GM19452 (cell line): ENCODE measurements around the gene ATAT1.
"Not testable (repeated sequence)": the region's sequence is repeated elsewhere in the genome, so short reads cannot be mapped to it uniquely, and the experiment has no call there.

Experiments used
- ATAC-seq: cut with Tn5 transposase; IDR thresholded peaks from one replicate; pipeline ENCODE4 v1.9.1; 2021; ENCODE audit not compliant: unreplicated experiment

ATAT1 gene

DNA sequence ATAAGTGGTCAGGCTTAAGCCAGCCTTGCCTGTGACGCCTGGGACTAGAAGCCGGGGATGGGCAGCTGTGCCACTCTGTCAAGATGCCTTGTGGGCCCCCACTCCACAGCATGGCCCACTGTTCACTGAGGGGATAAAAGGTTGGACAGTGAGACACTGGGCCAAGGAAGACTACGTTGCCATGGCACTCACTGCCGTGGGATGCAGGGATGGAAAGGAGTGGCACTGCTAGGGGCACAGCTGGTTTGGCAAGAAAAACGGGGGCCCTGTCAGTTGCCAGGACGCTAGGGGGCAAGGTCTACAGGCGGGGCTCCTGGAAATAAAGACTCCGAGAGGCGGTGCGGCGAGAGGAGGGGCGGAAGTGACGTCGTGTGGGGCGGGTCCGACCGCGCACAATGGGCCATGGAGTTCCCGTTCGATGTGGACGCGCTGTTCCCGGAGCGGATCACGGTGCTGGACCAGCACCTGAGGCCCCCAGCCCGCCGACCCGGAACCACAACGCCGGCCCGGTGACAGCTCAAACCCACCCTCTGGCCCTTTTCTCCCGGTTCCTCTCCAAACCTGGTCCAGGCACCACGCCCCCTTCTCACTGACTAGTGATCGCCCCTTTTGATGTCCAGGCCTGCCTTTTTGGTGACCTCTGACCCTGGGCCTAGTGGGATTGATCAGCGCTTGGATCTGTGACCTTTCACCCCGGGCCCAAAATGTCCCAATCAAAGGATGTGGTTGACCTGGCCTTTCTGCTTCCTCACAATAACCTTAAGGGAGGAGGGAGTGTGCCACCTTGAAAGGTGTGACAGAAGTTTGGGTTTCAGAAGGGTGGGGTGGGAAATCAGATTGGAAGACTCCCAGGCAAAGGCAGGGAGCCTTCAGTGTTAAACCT, at the start of gene ATAT1:
TSS of gene ATAT1 (plus strand) at position 391 of the 883 bp plus-strand sequence.
- ATAC-seq = peak; percentile 80

GRCh38 chr6:30578051-30578450, 48.6 kb upstream of the ATAT1 start:
- ATAC-seq = no peak

- no peak for ATAC-seq
Measured at GRCh38 chr6:30583921-30584320, 42.8 kb upstream of the ATAT1 start.

DNA sequence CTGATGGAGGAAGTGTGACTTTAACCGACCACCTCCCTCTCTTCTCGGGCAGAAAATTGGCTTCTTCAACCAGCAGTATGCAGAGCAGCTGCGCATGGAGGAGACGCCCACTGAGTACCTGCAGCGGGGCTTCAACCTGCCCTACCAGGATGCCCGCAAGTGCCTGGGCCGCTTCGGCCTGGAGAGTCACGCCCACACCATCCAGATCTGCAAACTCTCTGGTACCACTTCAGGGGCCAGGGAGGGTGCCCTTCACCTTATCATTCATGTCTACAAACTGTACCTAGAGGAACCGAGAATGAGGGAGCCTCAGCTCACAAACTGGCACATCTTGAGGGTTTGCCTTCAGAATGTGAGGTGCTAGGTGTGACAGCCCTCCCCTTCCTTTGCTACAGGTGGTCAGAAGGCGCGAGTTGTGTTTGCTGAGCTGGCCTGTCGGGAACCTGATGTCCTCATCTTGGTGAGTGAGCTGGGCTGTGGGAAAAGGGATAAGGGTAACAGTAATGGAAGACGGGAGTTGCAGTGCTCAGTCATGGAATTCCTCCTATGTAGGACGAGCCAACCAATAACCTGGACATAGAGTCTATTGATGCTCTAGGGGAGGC, 36.8 kb upstream of the ATAT1 start:
- ATAC-seq = no peak

DNA sequence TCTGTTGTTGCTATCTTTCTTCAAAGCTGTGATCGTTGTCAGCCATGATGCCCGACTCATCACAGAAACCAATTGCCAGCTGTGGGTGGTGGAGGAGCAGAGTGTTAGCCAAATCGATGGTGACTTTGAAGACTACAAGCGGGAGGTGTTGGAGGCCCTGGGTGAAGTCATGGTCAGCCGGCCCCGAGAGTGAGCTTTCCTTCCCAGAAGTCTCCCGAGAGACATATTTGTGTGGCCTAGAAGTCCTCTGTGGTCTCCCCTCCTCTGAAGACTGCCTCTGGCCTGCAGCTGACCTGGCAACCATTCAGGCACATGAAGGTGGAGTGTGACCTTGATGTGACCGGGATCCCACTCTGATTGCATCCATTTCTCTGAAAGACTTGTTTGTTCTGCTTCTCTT, 36.2 kb upstream of the ATAT1 start:
- no peak for ATAC-seq

GRCh38 chr6:30591008-30591407, 35.7 kb upstream of the ATAT1 start:
- ATAC-seq = no peak

DNA sequence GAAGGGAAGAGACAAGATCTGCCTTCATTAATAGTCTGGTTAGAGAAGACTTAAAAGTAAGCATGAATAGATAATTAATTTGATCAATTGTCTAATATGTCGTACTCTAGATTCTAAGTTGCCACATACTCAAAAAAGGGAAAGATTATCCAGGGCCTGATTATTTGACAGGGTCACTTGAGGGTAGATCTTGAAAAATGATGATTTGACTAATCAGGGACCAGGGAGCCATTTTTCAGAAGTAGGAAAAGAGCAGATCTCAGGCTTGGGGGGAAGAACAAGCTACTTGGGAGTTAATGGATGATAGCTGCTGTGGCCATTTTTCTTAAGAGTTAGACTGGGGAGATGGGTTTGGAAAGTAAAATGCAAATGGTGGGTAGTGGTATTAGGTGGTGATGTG, 34.4 kb upstream of the ATAT1 start:
- ATAC-seq = no peak

DNA sequence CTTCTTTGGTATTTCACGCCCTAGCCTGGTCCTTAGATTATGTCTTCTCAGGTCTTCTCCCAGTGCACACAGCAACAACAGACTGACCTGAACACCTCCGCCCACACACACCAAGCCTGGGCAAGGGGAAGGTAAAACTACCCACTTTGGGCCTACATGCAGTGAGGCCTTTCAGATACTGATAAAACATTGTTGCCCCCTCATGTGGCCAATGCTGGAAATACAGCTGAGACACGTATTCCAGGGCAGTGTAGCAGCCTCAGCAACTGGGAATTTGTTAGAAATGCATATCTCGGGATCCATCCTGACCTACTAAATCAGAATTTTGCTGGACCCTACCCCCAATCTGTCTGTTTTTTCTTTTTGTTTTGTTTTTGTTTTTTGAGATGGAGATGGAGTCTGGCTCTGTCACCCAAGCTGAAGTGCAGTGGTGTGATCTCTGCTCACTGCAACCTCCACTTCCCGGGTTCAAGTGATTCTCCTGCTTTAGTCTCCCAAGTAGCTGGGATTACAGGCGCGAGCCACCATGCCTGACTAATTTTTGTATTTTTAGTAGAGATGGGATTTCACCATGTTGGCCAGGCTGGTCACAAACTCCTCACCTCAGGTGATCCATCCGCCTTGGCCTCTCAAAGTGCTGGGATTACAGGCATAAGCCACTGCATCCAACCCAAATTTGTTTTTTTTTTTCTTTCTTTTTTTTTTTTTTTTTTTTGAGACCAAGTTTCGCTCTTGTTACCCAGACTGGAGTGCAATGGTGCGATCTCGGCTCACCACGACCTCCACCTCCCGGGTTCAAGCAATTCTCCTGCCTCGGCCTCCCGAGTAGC, 29.1 kb upstream of the ATAT1 start:
- ATAC-seq = not testable (repeated sequence)

DNA sequence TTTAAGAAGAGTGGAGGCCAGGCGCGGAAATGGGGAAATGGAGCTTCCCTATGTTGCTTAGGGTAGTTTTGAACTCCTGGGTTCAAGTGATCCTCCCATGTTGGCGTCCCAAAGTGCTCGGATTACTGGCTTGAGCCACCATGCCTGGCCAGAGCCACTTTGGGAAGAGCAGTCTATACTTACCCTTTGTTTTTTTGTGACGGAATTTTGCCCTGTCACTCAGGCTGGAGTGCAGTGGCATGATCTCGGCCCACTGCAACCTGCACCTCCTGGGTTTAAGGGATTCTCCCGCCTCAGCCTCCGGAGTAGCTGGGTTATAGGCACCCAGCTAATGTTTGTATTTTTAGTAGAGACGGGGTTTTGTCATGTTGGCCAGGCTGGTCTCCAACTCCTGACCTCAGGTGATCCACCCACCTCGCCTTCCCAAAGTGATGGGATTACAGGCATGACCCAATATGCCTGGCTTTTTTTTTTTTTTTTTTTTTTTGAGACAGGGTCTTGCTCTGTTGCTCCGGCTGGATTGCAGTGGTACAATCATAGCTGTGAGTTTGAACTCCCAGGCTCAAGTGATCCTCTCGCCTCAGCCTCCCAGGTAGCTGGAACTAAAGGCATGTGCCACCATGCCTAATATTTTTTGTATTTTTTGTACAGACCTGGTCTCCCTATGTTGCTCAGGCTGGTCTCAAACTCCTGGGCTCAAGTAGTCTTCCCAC, 27.6 kb upstream of the ATAT1 start:
- no peak for ATAC-seq

DNA sequence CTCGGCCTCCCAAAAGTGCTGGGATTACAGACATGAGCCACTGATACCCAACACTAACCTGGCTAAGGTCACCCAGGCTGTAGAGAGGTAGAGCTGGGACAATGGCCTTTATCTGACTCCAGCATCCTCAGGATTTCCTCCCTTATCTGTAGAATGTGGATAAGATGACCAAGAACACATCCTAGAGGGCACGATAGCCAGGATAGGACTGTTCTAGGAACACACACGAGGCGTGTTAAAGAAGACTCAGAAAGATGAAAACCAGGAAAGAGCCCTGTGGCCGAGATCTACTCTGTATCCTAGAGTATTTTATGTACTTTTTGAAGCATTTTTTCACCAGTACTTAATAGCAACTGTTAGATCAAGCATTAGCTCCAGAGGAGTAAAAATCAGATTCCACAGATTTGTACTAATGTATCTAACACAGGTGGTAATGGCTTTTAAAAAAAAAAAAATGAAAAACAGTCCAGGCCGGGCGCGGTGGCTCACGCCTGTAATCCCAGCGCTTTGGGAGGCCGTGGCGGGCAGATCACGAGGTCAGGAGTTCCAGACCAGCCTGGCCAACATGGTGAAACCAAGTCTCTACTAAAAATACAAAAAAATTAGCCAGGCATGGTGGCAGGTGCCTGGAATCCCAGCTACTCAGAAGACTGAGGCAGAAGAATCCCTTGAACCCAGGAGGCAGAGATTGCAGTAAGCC, 26.9 kb upstream of the ATAT1 start:
- ATAC-seq = no peak

GRCh38 chr6:30600451-30600961, 26.2 kb upstream of the ATAT1 start:
- ATAC-seq = no peak

DNA sequence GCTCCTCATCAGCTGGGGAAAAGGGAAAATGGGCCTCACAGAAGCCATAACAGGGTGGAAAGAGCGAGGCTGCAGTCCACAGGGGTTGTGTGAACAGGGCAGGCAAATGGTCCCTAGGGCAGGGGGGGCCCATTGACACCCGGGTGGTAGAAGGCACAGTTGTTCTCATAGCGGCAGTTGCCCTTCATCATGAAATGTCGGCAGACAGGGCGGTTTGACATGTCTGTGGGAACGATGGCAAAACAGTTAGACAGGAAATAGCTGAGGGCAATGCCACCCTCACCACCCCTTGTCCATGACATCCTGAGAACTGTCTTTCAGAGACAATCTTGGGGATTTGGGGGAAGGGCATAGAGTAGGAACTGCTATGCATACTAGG, 25.2 kb upstream of the ATAT1 start:
- no peak for ATAC-seq

- ATAC-seq = no peak
Measured at GRCh38 chr6:30601815-30602641, 24.6 kb upstream of the ATAT1 start.

DNA sequence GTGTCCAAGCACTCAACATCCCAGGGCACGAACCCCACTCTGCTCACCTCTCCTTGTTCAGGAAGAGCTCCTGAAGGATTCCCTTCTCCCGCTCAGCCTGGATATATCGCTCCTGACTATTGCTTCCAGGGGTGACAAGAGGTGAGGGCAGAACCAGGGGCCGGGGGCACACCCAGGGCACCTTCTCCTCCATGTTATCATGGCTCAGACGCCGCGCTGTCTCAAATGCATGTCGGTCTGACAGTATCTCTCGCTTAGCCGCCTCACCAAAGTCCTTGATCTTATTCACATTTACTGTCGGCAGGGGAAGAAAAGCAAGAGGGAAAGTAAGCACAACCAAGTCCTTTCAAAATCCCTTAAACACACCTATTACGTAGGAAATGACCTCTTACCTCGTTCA, 22.7 kb upstream of the ATAT1 start:
- ATAC-seq = no peak

- no peak for ATAC-seq
Measured at GRCh38 chr6:30610065-30610464, 16.6 kb upstream of the ATAT1 start.

DNA sequence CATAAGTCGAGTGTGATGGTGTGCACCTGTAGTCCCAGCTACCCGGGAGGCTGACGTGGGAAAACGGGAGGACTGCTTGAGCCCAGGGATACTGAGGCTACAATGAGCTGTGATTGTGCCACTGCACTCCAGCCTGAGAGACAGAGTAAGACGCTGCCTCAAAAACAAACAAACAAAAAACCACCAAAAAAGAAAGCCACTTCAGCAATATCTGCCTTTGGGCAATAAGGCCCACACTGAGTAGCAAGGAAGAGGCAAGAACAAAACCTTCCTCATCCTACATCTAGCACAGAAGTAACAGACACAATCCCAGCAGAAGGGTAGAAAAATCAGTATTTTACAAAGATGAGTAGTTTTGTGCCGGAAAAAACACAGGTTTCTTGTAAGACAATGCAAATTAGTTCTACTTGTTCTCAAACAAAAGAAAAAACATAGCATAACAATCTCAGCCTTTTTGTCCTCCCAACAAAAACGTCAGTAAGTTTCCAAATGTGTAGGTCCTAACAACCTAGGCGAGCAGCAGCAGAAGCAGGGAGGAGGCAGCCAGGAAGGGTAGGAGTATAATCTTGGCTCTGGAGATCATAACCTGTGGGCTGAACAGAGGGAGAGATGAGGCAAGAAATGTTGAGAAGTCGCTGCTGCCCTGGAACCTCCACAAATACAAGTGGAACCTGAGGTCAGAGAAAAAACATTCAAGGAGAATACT, 15.4 kb upstream of the ATAT1 start:
- no peak for ATAC-seq

DNA sequence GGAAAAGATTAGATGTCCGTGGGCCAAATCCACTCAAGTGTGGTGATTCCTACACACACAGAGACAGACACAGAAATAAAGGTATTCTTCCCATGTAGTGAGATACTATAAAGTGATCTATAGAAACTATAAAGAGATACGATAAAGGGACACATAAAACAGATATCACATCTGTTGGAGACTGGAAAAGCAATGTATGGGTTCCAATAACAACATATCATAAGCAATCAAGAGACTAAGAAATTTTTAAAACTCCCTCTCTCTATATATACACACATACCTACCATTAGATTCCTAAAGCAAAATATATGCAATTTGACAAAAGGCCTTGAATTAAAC, 14.8 kb upstream of the ATAT1 start:
- ATAC-seq = no peak

- ATAC-seq = no peak
Measured at GRCh38 chr6:30612213-30612612, 14.5 kb upstream of the ATAT1 start.

DNA sequence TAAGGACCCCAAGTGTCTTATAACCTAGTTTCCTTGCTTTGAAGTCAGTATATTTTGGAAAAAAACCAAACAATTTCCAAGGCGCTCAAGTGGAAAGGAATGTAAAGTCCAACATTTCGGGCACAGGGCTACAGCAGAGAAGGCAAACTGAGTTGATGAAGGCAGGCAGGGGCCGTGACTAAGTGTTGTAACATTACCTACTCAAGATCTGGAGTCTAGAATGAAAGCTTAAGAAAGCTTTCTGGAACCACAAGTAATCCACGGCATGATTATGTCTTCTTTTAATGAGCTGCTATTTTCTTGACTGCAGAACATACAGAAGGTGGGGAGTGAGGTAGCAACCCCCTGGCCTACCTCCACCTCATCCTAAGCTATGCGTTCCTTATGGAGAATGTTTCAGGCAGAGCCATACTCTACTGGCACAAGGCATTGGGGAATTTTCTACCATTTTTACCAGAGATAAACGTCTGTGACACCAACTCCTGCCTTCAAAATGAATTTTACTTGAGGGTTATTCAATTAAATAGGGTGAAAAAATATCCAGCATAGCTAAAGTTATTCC, 13.9 kb upstream of the ATAT1 start:
- ATAC-seq = no peak
